Neural progenitor cell (in vitro differentiated cells): ENCODE measurements around the gene CCDC152.

Experiments
- CTCF ChIP-seq: fragments of 200-600 bp; sonication (generic); IDR thresholded peaks from 2 replicates; pipeline ENCODE4 v1.5.1; 2017; ENCODE audit warnings: antibody characterized with exemption, mild to moderate bottlenecking
- EZH2 ChIP-seq: fragments of 200-600 bp; sonication (generic); IDR thresholded peaks from 2 replicates; pipeline ENCODE4 v1.6.1; 2017; ENCODE audit warnings: antibody characterized with exemption, mild to moderate bottlenecking, moderate library complexity
- EZH2phosphoT487 ChIP-seq: fragments of 200-600 bp; sonication (generic); IDR thresholded peaks from 2 replicates; pipeline ENCODE4 v1.6.1; 2017; ENCODE audit warnings: antibody characterized with exemption

DNA sequence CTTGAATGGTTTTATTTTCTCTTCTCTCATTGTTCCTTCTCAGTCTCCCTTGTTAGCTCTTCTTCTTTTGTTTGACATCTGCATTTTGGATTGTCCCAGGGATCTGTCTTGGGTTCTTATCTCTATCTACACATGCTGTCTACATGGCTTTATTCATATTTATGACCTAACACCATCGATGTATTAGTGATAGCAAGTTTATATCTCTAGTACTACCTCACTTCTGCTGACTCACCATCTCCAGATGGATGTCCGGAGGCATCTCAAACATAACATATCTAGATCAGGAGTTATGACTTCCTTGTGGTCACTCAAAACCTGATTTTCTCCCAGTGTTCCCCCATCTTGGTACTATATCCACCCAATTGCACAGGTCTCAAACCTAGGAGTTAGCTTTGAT, 74.3 kb downstream of the CCDC152 start:
- TF ChIP-seq CTCF, result no peak
- TF ChIP-seq EZH2, result no peak
- no peak for TF ChIP-seq EZH2phosphoT487
